Keratinocyte (primary cell): ENCODE results near the gene MYMX.

Experiments
- CTCF ChIP-seq, 3 experiments: IDR thresholded peaks in 1 of 3; conservative IDR thresholded peaks in 1 of 3; optimal IDR thresholded peaks in 1 of 3; 2 replicates in 2 of 3; 3 replicates in 1 of 3; pipeline versions ENCODE3 to v1.5.1; 2011; ENCODE audit warnings: low read length in 3 of 3, mild to moderate bottlenecking in 3 of 3, moderate library complexity in 2 of 3, control low read depth in 1 of 3, inconsistent platforms in 1 of 3; ENCODE audit not compliant: insufficient read depth in 2 of 3; ENCODE audit errors: extremely low read depth in 1 of 3
- EZH2 ChIP-seq: IDR thresholded peaks from one replicate; pipeline ENCODE4 v1.6.1; 2012; ENCODE audit warnings: inconsistent platforms, mild to moderate bottlenecking, low read length, moderate library complexity

DNA sequence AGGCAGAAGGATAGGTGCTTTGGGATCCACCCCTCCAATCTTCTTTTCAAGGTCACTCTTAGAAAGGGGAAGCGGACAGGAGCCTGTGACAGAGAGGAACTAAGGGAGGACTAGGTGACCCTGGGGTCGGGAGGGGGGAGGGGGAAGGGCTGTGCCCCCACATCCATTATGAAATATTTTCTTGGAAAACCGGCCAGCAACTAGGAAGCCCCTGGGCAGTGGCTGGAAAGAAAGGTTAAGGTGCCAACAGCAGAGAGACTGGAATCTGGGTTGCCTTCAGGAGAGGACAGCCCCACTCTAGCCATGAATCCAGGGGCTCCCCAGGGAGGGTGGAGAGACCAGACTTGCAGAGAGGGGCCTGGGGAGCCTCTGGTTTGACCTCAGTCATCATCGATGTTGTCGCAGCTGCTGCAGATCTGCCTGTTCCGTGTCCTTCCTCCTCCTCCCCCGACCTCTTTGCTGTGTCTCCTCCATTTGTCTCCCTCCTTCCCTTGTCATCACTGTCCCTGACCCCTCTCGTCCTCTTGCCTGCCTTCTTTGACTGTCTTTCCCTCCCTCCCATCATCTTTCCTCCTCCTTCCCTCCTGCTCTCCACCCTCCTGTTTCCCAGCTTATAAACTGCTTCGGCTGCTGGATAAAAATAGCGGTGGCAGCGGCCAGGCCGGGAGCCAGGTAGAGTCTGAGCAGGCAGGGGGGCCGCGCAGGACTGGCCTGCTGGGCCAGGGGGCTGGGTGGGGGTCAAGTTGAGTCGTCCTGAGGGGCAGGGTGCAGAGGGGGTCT lies 9.8 kb downstream of the MYMX start:
- TF ChIP-seq CTCF (optimal IDR thresholded peaks at IDR 0.05 in 1 of 3, IDR thresholded peaks at IDR 0.05 in 1 of 3, conservative IDR thresholded peaks at IDR 0.05 in 1 of 3; ENCODE audit: extremely low read depth in 1 of 3, insufficient read depth in 2 of 3, low read length in 3 of 3): no peak
- TF ChIP-seq EZH2: no peak
